ENCODE data around the gene RXRA.

RXRA gene

GRCh38 chr9:134339183-134339806 is 13.0 kb downstream of the RXRA start:
- Histone ChIP-seq H3K9me3 (ENCODE audit: low read length) (no peaks in the 10 kb centered on the region), H3K27ac (ENCODE audit: low read depth, low read length, poor library complexity, severe bottlenecking) (no peak overlapping the region), H3K79me2 (ENCODE audit: insufficient read depth, low read length) (no peaks in the 10 kb centered on the region), H2AFZ (ENCODE audit: low read length) (no peak overlapping the region), H3K27me3 (ENCODE audit: insufficient read depth, low read length) (no peaks in the 10 kb centered on the region; the same call in 1 of the 2 replicates), H4K20me1 (ENCODE audit: insufficient read depth, low read length) (no peaks in the 10 kb centered on the region), H3K36me3 (ENCODE audit: insufficient read depth, low read length) (no peaks in the 10 kb centered on the region), H3K4me3 (ENCODE audit: low read depth, low read length, poor library complexity, severe bottlenecking) (no peak overlapping the region), H3K4me1 (ENCODE audit: insufficient read depth, low read length, severe bottlenecking) (no peaks in the 10 kb centered on the region), H3K9ac (ENCODE audit: low read length) (no peak overlapping the region), H3F3A (ENCODE audit: insufficient read depth, low read length) (no peaks in the 10 kb centered on the region), H3K9me2 (ENCODE audit: low read depth, low read length) (no peaks in the 10 kb centered on the region), H3K4me2 (ENCODE audit: low read length) (no peak overlapping the region)
- TF ChIP-seq, protein P1, sequence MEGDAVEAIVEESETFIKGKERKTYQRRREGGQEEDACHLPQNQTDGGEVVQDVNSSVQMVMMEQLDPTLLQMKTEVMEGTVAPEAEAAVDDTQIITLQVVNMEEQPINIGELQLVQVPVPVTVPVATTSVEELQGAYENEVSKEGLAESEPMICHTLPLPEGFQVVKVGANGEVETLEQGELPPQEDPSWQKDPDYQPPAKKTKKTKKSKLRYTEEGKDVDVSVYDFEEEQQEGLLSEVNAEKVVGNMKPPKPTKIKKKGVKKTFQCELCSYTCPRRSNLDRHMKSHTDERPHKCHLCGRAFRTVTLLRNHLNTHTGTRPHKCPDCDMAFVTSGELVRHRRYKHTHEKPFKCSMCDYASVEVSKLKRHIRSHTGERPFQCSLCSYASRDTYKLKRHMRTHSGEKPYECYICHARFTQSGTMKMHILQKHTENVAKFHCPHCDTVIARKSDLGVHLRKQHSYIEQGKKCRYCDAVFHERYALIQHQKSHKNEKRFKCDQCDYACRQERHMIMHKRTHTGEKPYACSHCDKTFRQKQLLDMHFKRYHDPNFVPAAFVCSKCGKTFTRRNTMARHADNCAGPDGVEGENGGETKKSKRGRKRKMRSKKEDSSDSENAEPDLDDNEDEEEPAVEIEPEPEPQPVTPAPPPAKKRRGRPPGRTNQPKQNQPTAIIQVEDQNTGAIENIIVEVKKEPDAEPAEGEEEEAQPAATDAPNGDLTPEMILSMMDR (IDR thresholded peaks at IDR 0.05; ENCODE audit: low read length), result no peak
- TF ChIP-seq EZH2 (IDR thresholded peaks at IDR 0.05; ENCODE audit: borderline replicate concordance, low read length), result no peak

DNA sequence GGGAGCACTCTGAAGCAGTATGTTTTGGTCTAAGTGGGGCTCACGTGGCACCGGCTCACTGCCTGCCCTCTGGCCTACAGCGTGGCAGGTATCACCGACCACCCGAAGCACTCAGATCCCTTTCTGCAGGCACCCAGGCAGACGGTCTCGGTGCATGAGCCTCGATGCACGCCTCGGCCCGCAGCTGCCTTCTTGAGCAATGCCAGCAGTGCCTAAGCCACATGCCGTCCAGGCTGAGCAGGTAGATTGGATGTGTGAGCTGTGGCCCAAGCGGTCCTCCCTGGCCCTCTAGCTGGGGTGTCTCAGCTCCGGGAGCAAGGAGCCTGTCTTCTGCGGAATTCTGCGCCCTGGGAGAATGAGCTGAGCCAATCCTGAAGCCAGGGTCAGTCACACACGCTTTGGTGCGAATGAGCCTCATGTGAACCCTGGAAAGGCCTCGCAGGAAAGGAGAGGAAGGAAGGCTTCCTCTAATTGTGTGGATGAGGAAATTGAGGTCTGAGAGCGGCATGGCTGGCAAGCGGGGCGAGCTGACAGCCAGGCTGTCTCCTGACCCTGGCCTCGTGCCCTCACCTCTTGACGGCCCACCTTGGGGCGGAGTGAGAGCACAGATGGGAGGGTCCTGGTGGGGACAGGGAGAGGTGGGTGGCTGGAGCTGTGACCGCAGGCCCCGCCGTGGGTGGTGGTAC is 14.4 kb downstream of the RXRA start:
- Histone ChIP-seq H3K79me2 (ENCODE audit: insufficient read depth, low read length) (no peaks in the 10 kb centered on the region), H3K27ac (ENCODE audit: low read depth, low read length, poor library complexity, severe bottlenecking) (no peak overlapping the region), H3F3A (ENCODE audit: insufficient read depth, low read length) (no peaks in the 10 kb centered on the region)

GRCh38 chr9:134341306-134341705 is 15.1 kb downstream of the RXRA start:
- Histone ChIP-seq H3K4me2 (ENCODE audit: low read length) (no peak overlapping the region), H3K27ac (ENCODE audit: low read depth, low read length, poor library complexity, severe bottlenecking) (no peak overlapping the region), H3K4me1 (ENCODE audit: insufficient read depth, low read length, severe bottlenecking) (no peaks in the 10 kb centered on the region), H3K27me3 (ENCODE audit: insufficient read depth, low read length) (no peaks in the 10 kb centered on the region; the same call in 1 of the 2 replicates), H3K9me2 (ENCODE audit: low read depth, low read length) (no peaks in the 10 kb centered on the region), H3K9ac (ENCODE audit: low read length) (no peak overlapping the region), H2AFZ (ENCODE audit: low read length) (no peak overlapping the region), H4K20me1 (ENCODE audit: insufficient read depth, low read length) (no peaks in the 10 kb centered on the region), H3K79me2 (ENCODE audit: insufficient read depth, low read length) (no peaks in the 10 kb centered on the region), H3K36me3 (ENCODE audit: insufficient read depth, low read length) (no peaks in the 10 kb centered on the region), H3K4me3 (ENCODE audit: low read depth, low read length, poor library complexity, severe bottlenecking) (no peak overlapping the region), H3F3A (ENCODE audit: insufficient read depth, low read length) (no peaks in the 10 kb centered on the region), H3K9me3 (ENCODE audit: low read length) (no peaks in the 10 kb centered on the region)
- TF ChIP-seq EZH2 (IDR thresholded peaks at IDR 0.05; ENCODE audit: borderline replicate concordance, low read length), result no peak
- TF ChIP-seq, protein P1 (IDR thresholded peaks at IDR 0.05; ENCODE audit: low read length), result no peak

More for the DNA sequence above, 14.4 kb downstream of the RXRA start:
- Histone ChIP-seq H3K9me3 (ENCODE audit: low read length) (no peaks in the 10 kb centered on the region), H3K36me3 (ENCODE audit: insufficient read depth, low read length) (no peaks in the 10 kb centered on the region), H3K4me2 (ENCODE audit: low read length) (no peak overlapping the region), H3K4me1 (ENCODE audit: insufficient read depth, low read length, severe bottlenecking) (no peaks in the 10 kb centered on the region), H3K27me3 (ENCODE audit: insufficient read depth, low read length) (no peaks in the 10 kb centered on the region; the same call in 1 of the 2 replicates), H3K9me2 (ENCODE audit: low read depth, low read length) (no peaks in the 10 kb centered on the region), H4K20me1 (ENCODE audit: insufficient read depth, low read length) (no peaks in the 10 kb centered on the region), H2AFZ (ENCODE audit: low read length) (no peak overlapping the region), H3K4me3 (ENCODE audit: low read depth, low read length, poor library complexity, severe bottlenecking) (no peak overlapping the region), H3K9ac (ENCODE audit: low read length) (no peak overlapping the region)
- no peak for TF ChIP-seq EZH2 (IDR thresholded peaks at IDR 0.05; ENCODE audit: borderline replicate concordance, low read length)
- TF ChIP-seq, protein P1 (IDR thresholded peaks at IDR 0.05; ENCODE audit: low read length), result no peak
